T-helper 2 cell treated with Interferon-gamma antibody and Interleukin-4, amounts not matched to agents 5 μg/mL and 100 μg/mL, for 36 hours (primary cell): ENCODE measurements around the gene F2RL2.

Experiments
- DNase-seq: peaks from one replicate; pipeline ENCODE4 v3.0.0; 2021; ENCODE audit warnings: low spot score
- H3K27ac Mint-ChIP-seq: one replicate; pipeline ENCODE4 v1.8.0; 2021; ENCODE audit warnings: mild to moderate bottlenecking, mixed read lengths
- H3K27me3 Mint-ChIP-seq: one replicate; pipeline ENCODE4 v1.8.0; 2021; ENCODE audit warnings: low read depth, mixed read lengths
- H3K36me3 Mint-ChIP-seq: one replicate; pipeline ENCODE4 v1.8.0; 2021; ENCODE audit warnings: low read depth, mixed read lengths
- H3K4me1 Mint-ChIP-seq: one replicate; pipeline ENCODE4 v1.8.0; 2021; ENCODE audit warnings: low read depth, mixed read lengths
- H3K4me3 Mint-ChIP-seq: one replicate; pipeline ENCODE4 v1.8.0; 2022; ENCODE audit warnings: mild to moderate bottlenecking, moderate library complexity, mixed read lengths
- H3K9me3 Mint-ChIP-seq: one replicate; pipeline ENCODE4 v1.8.0; 2021; ENCODE audit warnings: mixed read lengths

F2RL2 gene

GRCh38 chr5:76590027-76590426 lies 33.2 kb downstream of the F2RL2 start:
- DNase-seq, result no peak
- Mint-ChIP-seq H3K4me1 (peaks cover 2% of the 10 kb centered on the region), H3K4me3 (no peak overlapping the region), H3K27ac (no peak overlapping the region), H3K9me3 (no peaks in the 10 kb centered on the region), H3K36me3 (peaks cover 41% of the 10 kb centered on the region), H3K27me3 (no peaks in the 10 kb centered on the region)

GRCh38 chr5:76586531-76586930 lies 36.7 kb downstream of the F2RL2 start:
- DNase-seq, result no peak
- Mint-ChIP-seq H3K36me3 (peaks cover 18% of the 10 kb centered on the region), H3K4me1 (peaks cover 7% of the 10 kb centered on the region), H3K27ac (no peak overlapping the region), H3K4me3 (no peak overlapping the region), H3K27me3 (no peaks in the 10 kb centered on the region), H3K9me3 (no peaks in the 10 kb centered on the region)

- Mint-ChIP-seq H3K9me3 (no peaks in the 10 kb centered on the region), H3K36me3 (peaks cover 14% of the 10 kb centered on the region)
Observed at GRCh38 chr5:76585783-76586217, 37.4 kb downstream of the F2RL2 start.

GRCh38 chr5:76583163-76584047 lies 39.8 kb downstream of the F2RL2 start:
- H3K9me3 Mint-ChIP-seq, result no peaks in the 10 kb centered on the region
- H3K27ac Mint-ChIP-seq, result no peak overlapping the region
- H3K36me3 Mint-ChIP-seq, result peaks cover 9% of the 10 kb centered on the region
- no peak for DNase-seq
- no peaks in the 10 kb centered on the region for H3K27me3 Mint-ChIP-seq
- H3K4me3 Mint-ChIP-seq, result no peak overlapping the region
- H3K4me1 Mint-ChIP-seq, result peaks cover 11% of the 10 kb centered on the region

More at GRCh38 chr5:76585783-76586217, 37.4 kb downstream of the F2RL2 start:
- DNase-seq, result no peak
- H3K27ac Mint-ChIP-seq, result no peak overlapping the region
- no peak overlapping the region for H3K4me3 Mint-ChIP-seq
- H3K27me3 Mint-ChIP-seq, result no peaks in the 10 kb centered on the region
- peaks cover 7% of the 10 kb centered on the region for H3K4me1 Mint-ChIP-seq

- Mint-ChIP-seq H3K9me3 (no peaks in the 10 kb centered on the region), H3K36me3 (peaks cover 12% of the 10 kb centered on the region), H3K4me3 (no peak overlapping the region), H3K27me3 (no peaks in the 10 kb centered on the region), H3K4me1 (peaks cover 15% of the 10 kb centered on the region), H3K27ac (no peak overlapping the region)
- peak; percentile 53 for DNase-seq
Observed at GRCh38 chr5:76582230-76583162, 40.7 kb downstream of the F2RL2 start.

GRCh38 chr5:76580981-76581380 lies 42.2 kb downstream of the F2RL2 start:
- Mint-ChIP-seq H3K4me3 (no peak overlapping the region), H3K27me3 (no peaks in the 10 kb centered on the region), H3K9me3 (no peaks in the 10 kb centered on the region), H3K27ac (no peak overlapping the region), H3K4me1 (peaks cover 17% of the 10 kb centered on the region), H3K36me3 (peaks cover 17% of the 10 kb centered on the region)
- no peak for DNase-seq

- H3K27ac Mint-ChIP-seq, result no peak overlapping the region
- DNase-seq, result no peak
- peaks cover 17% of the 10 kb centered on the region for H3K36me3 Mint-ChIP-seq
- H3K4me1 Mint-ChIP-seq, result peaks cover 17% of the 10 kb centered on the region
- no peaks in the 10 kb centered on the region for H3K27me3 Mint-ChIP-seq
- H3K9me3 Mint-ChIP-seq, result no peaks in the 10 kb centered on the region
- no peak overlapping the region for H3K4me3 Mint-ChIP-seq
Observed at GRCh38 chr5:76579166-76579937, 43.9 kb downstream of the F2RL2 start.

GRCh38 chr5:76576996-76577395 lies 46.2 kb downstream of the F2RL2 start:
- Mint-ChIP-seq H3K9me3 (no peaks in the 10 kb centered on the region), H3K4me3 (no peak overlapping the region), H3K4me1 (peaks cover 11% of the 10 kb centered on the region), H3K27me3 (no peaks in the 10 kb centered on the region), H3K27ac (no peak overlapping the region), H3K36me3 (peaks cover 17% of the 10 kb centered on the region)
- no peak for DNase-seq

GRCh38 chr5:76576450-76576849 lies 46.8 kb downstream of the F2RL2 start:
- Mint-ChIP-seq H3K9me3 (no peaks in the 10 kb centered on the region), H3K27me3 (no peaks in the 10 kb centered on the region), H3K4me3 (no peak overlapping the region), H3K27ac (no peak overlapping the region), H3K4me1 (peaks cover 11% of the 10 kb centered on the region), H3K36me3 (peaks cover 20% of the 10 kb centered on the region)
- no peak for DNase-seq

- peaks cover 2% of the 10 kb centered on the region for H3K4me1 Mint-ChIP-seq
- H3K27ac Mint-ChIP-seq, result no peak overlapping the region
- no peak for DNase-seq
- no peak overlapping the region for H3K4me3 Mint-ChIP-seq
- H3K9me3 Mint-ChIP-seq, result no peaks in the 10 kb centered on the region
- no peaks in the 10 kb centered on the region for H3K27me3 Mint-ChIP-seq
- H3K36me3 Mint-ChIP-seq, result peaks cover 18% of the 10 kb centered on the region
Observed at GRCh38 chr5:76571559-76571958, 51.6 kb downstream of the F2RL2 start.

- H3K27ac Mint-ChIP-seq, result no peak overlapping the region
- no peak overlapping the region for H3K4me3 Mint-ChIP-seq
- no peak for DNase-seq
- H3K4me1 Mint-ChIP-seq, result no peaks in the 10 kb centered on the region
- H3K27me3 Mint-ChIP-seq, result no peaks in the 10 kb centered on the region
- peaks cover 16% of the 10 kb centered on the region for H3K36me3 Mint-ChIP-seq
- no peaks in the 10 kb centered on the region for H3K9me3 Mint-ChIP-seq
Observed at GRCh38 chr5:76570153-76570552, 53.0 kb downstream of the F2RL2 start.
